Activated naive CD4-positive, alpha-beta T cell treated with anti-CD3 and anti-CD28 coated beads, Interleukin-2, amount 50 U/mL, for 72 hours (primary cell): Measurements from ENCODE around the gene ACVR1B. TPM values are rescaled to one million over a fixed set of nuclear protein-coding genes. Genes with fewer than 3 reads are reported as not detected.
A peak's percentile ranks its signal among the peaks of the same experiment; 100 is the strongest.

Experiments used
- ATAC-seq, 2 donors: fragments of 150-1000 bp; cut with Tn5 transposase; 2 replicates each; pipeline ENCODE4 v1.10.0; 2021; ENCODE audit warnings: mild to moderate bottlenecking in 2 of 2, moderate library complexity in 2 of 2
- DNase-seq, 2 donors: peaks; one replicate each; pipeline ENCODE4 v3.0.0; 2021 to 2022; ENCODE audit warnings: low spot score in 2 of 2
- H3K27ac Mint-ChIP-seq, 2 donors: one replicate each; pipeline ENCODE4 v1.8.0; 2022; ENCODE audit warnings: mild to moderate bottlenecking in 2 of 2, mixed read lengths in 2 of 2
- H3K36me3 Mint-ChIP-seq, 2 donors: one replicate each; pipeline ENCODE4 v1.8.0; 2022; ENCODE audit warnings: mixed read lengths in 2 of 2
- H3K9me3 Mint-ChIP-seq, 2 donors: one replicate each; pipeline ENCODE4 v1.8.0; 2022; ENCODE audit warnings: mixed read lengths in 2 of 2
- total RNA-seq, 2 donors: library from RNA; stranded (reverse); gene quantifications; one replicate each; pipeline ENCODE4 v1.2.3, GENCODE V29; 2022

The ACVR1B gene
- total RNA-seq, 2 donors from 2014 or later: 5.2 to 9.0 TPM

DNA sequence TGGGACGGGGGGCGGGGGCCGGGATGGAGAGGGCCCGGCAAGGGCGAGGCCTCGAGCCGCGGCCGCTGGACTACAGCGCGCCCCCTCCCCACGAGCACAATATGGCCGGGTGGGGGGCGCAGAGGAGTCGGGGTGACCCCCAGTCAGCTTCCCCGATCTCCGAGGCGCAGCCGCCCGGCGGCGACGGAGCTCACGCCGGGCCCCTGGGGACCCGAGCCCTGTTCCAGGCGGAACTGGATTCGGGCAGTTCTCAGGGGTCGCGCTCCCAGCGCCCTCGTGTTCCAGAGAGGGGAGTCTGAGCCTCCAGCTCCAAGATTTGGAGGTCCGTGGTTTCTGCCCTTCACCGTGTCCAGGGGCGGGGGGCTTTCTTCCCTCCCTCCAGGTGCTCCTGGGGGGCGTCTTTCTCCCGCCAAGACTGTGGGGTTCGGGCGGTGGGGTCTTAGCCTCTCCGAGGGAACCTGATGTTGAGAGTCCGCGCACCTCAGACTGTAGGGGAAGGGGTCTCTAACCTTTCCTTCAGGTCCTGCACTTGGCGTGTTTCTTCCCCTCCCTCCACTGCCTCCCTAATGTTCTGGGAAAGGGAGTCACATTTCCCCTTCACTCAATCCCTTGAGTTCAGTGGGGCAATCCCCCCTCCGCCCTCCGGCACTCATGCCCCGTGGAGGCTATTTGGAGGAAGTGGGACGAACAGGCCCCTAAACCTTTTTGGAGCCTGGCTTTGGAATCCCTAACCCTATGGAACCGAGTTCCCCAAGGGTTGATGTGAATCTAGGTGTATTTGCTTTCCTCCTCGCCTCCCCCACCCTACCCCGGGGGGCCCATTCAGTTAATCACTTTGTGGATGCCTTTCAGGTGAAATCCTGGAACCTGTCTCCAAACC lies 584 bp downstream of the ACVR1B start:
- Mint-ChIP-seq H3K27ac (peak overlapping the region; percentile 48 to 76), H3K36me3 (no peaks in the 10 kb centered on the region), H3K9me3 (no peaks in the 10 kb centered on the region)
- ATAC-seq (peak; percentile 4 to 6), DNase-seq (peak in 1 of 2 donors; percentile 14)

DNA sequence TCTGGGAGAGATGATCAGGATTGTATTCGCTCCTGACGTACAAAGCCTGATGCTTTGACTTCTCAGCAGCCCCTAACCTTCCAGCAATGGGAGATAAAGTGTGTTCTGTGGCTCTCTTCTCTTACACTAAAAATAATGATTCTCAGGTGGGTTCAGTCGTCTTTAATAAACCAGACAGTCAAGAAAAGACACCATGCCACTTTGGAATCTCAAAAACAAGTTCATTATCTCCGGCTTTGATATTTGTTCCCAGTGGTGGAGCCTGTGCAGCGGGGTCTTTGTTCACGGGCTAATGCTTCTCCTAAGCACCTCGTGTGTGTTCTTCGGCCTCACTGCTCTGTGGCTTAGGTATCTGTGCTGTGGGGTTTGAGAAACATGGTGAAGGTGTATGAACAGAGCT lies 1.6 kb downstream of the ACVR1B start:
- Mint-ChIP-seq H3K27ac (no peak overlapping the region), H3K36me3 (no peaks in the 10 kb centered on the region), H3K9me3 (no peaks in the 10 kb centered on the region)
- ATAC-seq (no peak), DNase-seq (no peak)

DNA sequence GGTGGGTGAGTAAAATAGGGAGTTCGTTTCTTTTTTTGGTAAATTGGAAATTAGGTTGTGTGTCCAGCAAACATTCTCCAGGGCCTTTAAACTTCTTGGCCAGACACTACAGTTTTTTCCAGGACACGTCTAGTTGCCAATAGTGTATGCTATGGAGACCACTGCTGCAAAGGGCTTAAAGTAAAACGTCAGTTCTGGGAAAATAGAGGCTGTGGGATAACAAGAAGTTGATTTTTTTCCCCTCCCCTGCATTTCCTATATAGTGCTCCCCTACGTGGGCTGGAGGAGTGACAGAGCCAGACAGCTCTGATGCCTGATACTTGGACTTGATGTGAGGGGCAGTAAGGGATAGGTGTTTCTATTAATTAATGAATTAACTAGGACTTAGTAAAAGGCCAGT lies 2.4 kb downstream of the ACVR1B start:
- no peaks in the 10 kb centered on the region for H3K36me3 Mint-ChIP-seq
- ATAC-seq (no peak), DNase-seq (no peak)
- H3K9me3 Mint-ChIP-seq: no peaks in the 10 kb centered on the region
- no peak overlapping the region for H3K27ac Mint-ChIP-seq

DNA sequence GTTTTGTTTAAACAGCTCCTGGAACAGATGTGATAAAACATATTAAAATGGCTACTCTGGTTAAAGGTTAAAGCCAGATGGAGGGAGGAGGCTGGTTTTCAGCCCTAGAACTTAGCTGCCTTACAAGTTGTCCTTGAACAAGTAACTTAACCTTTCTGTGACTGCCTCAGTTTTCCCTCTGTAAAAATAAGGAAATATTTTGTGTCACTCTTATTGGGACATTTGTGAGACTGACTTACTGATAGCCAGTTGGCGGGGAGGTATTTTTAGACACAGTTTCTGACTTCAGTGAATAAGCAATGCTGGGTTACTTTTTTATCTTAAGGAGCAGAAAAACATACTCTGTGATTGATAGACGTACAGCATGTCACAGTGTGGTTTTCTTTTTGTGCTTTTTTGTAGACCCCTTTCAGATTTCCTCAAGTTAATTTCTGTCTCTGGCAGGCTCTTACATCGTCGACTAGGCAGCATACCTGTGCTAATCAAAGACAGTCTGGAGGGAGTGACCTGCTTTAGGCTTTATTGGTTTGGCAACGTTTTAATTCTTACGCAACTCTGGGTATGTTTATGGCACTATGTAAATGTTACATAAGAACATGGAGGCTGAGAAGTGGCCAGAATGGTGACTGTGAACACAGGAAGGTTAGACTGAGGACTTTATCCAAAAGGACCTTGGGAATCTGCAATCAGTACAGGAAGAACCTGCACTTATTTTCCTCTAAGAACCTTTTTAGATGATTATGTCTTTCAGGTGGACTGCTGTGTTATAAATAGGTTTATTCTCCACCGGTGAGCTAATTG lies 3.3 kb downstream of the ACVR1B start:
- no peak for ATAC-seq
- Mint-ChIP-seq H3K9me3 (no peaks in the 10 kb centered on the region), H3K27ac (no peak overlapping the region), H3K36me3 (peaks cover 0 to 5% of the 10 kb centered on the region in 2 donors)
- DNase-seq: no peak

DNA sequence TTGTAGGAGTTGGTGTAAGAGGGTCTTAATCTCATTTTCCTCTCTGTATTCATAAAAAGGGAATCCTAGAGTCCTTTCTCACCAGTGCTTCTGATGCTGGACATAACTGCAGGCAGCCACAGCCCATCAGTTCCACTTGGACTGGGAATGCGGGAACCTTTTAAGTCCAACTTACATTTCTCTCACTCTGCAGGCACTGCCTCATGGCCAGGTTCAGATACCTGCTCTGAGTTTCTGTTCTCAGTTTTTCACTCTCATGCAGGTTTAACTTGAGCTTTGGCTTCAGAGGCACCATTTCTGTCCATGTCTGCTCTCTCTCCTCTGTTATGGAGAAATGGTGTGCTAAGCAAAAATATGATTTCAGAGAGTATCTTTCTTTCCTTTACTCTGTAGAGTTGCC lies 4.2 kb downstream of the ACVR1B start:
- no peak overlapping the region for H3K27ac Mint-ChIP-seq
- ATAC-seq (no peak), DNase-seq (no peak)
- peaks cover 0 to 5% of the 10 kb centered on the region in 2 donors for H3K36me3 Mint-ChIP-seq
- H3K9me3 Mint-ChIP-seq: no peaks in the 10 kb centered on the region

DNA sequence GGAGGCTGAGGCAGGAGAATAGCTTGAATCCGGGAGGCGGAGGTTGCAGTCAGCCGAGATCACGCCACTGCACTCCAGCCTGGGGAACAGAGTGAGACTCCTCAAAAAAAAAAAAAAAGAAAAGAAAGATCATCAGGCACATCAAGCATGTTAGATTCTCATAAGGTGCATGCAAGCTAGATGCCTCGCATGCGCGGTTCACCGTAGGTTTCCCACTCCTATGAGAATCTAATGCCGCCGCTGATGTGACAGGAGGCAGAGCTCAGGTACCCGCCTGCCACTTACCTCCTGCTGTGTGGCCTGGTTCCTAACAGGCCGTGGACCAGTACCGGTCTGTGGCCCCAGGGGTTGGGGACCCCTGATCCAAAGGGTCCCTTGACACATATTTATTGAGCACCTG lies 7.0 kb downstream of the ACVR1B start:
- Mint-ChIP-seq H3K27ac (no peak overlapping the region), H3K9me3 (no peaks in the 10 kb centered on the region), H3K36me3 (peaks cover 5 to 11% of the 10 kb centered on the region in 2 donors)
- ATAC-seq: no peak
- no peak for DNase-seq

DNA sequence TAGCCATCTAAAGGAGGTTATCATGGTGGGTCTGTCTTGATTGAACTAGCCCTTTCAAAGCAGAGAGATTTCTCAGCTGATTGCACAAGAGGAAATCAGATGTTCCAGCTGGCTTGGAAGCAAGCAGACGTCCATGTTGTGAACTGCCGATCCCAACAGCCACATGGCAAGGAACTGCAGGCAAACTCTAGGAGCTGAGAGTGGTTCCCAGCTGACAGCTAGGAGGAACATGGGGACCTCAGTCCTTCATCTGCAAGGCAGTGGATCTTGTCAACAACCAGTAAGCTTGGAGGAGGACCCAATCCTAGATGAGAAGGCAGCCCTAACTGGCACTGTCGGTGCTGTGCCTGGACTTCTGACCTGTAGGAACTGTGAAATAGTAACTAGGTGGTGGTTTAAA lies 7.7 kb downstream of the ACVR1B start:
- Mint-ChIP-seq H3K27ac (no peak overlapping the region), H3K36me3 (peaks cover 5 to 11% of the 10 kb centered on the region in 2 donors), H3K9me3 (no peaks in the 10 kb centered on the region)
- ATAC-seq: no peak
- no peak for DNase-seq

DNA sequence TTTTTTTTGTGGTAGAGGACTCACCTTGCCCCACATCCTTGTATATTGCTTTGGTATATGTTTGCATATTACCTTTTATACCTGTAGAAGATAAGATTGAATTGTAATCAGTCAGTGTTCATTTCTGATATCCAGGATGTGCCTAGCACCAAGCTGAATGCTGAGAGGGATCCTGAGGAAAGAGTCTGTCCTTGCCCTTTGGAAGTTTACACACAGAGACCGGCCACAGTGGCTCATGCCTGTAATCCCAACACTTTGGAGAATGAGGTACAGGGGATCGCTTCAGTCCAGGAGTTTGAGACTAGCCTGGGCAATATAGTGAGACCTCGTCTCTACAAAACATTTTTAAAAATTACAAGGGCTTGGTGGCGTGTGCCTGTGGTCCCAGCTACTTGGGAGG lies 8.4 kb downstream of the ACVR1B start:
- Mint-ChIP-seq H3K9me3 (no peaks in the 10 kb centered on the region), H3K36me3 (peaks cover 5 to 11% of the 10 kb centered on the region in 2 donors), H3K27ac (no peak overlapping the region)
- ATAC-seq: no peak
- no peak for DNase-seq

DNA sequence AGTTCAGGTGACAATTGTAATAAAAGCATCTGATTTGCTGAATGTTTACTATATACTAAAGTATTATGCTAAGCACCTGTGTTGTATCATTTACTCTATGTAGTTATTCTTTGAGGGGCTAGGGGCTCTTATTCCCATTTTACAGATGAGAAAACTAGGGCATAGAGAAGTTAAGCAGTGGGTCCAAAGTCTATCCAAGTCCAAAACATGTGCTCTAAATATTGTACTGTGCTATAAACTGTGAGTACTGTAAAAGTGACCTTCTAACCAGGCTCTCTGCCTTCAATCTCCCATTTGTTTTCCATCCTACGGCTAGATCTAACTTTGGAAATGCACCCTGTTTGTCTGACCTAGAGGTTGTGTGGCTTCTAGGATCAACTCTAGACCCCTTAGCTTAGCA lies 9.0 kb downstream of the ACVR1B start:
- no peak for DNase-seq
- Mint-ChIP-seq H3K36me3 (peaks cover 5 to 11% of the 10 kb centered on the region in 2 donors), H3K27ac (no peak overlapping the region), H3K9me3 (no peaks in the 10 kb centered on the region)
- no peak for ATAC-seq

DNA sequence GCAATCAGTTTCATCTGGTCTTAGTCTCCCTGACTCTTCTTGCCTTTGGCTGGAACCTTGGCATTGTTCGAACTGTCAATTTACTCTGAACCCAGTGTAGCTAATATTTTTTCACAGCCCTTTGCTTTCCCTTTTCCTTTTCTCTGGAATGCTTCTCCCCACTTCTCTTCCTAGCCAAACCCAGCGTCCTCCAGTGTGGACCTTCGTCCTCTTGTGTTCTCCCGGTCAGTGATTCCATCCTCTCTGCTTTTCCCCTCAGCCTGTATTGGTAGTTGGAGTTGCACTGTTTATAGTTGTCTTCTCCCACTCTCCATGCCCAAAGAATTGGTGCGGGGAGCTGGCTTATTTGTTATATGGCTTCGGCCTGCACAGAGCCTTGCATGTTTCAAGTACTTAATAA lies 9.4 kb downstream of the ACVR1B start:
- Mint-ChIP-seq H3K9me3 (no peaks in the 10 kb centered on the region), H3K27ac (no peak overlapping the region), H3K36me3 (peaks cover 5 to 11% of the 10 kb centered on the region in 2 donors)
- DNase-seq: no peak
- no peak for ATAC-seq

DNA sequence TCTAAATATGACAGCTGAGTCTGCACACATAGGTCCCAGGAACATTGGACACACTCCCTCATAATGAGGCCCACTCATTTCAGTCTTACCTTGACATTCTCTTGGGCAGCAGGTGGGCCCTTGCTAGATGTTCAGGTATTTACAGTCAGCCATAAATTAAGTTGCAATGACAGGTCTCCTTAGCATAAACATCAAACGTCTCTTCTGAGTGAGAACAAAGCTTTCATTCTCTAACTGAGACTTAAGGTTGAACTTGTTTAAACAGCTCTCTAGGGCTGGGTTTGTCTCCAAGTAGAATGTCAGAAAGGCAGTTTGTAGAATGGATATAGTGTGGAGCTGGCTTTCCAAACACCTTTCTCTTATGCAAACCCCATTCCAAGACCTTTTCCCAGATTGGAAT lies 10.3 kb downstream of the ACVR1B start:
- no peaks in the 10 kb centered on the region for H3K9me3 Mint-ChIP-seq
- no peak for DNase-seq
- H3K27ac Mint-ChIP-seq: peak overlapping the region in 1 of 2 donors; percentile 1
- H3K36me3 Mint-ChIP-seq: peaks cover 5 to 11% of the 10 kb centered on the region in 2 donors
- peak in 1 of 2 donors; percentile 46 for ATAC-seq

DNA sequence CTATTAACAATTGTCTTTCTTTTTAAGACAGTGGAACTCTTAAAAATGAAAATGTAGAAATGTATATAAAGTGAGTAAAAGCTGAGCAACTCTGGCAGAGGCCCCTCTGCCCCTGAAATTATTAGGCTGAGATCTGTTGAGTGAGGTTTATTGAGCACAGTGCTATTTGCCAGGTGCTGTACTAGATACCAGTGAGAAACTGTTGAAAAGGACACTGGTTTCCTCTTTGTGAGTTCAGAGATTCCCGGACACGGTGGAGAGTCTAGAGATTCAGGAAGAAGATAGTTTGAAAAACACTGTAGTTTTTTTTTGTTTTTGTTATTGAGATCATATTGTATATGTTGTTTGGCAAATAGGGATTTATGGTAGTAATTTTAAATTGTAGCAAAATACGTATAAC lies 11.2 kb downstream of the ACVR1B start:
- Mint-ChIP-seq H3K36me3 (peaks cover 5 to 11% of the 10 kb centered on the region in 2 donors), H3K27ac (no peak overlapping the region), H3K9me3 (no peaks in the 10 kb centered on the region)
- DNase-seq: no peak
- no peak for ATAC-seq

DNA sequence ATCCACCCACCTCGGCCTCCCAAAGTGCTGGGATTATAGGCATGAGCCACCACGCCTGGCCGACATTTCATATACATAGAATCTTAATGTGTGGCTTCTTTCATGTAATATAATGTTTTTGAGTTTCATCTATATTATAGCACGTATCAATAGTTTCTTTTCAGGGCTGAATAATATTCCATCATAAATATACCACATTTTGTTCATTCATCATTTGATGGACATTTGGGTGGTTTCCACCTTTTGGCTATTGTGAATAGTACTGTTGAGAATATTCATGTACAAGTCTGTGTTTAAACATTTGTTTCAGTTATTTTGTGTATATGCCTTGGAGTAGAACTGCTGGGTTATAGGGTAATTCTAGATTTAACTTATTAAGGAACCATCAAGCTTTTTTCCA lies 12.0 kb downstream of the ACVR1B start:
- ATAC-seq: no peak
- Mint-ChIP-seq H3K27ac (no peak overlapping the region), H3K36me3 (peaks cover 5 to 11% of the 10 kb centered on the region in 2 donors), H3K9me3 (no peaks in the 10 kb centered on the region)
- no peak for DNase-seq

DNA sequence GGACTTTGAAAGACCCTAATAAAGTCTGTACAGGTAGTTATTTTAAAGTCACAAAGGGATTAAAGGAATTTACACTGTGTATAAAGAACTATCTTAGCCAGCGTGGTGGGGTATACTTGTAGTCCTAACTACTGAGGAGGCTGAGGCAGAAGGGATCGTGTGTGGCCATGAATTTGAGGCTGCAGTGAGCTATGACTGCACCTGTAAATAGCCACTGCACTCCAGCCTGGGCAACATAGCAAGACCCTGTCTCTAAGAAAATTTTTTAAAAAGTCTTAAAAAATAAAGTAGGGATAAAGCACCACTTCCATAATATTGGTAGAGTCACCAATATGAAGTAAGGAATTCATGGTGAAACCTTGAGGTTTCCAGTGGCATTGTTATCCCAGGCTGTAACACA lies 18.1 kb downstream of the ACVR1B start:
- H3K36me3 Mint-ChIP-seq: no peaks in the 10 kb centered on the region
- H3K27ac Mint-ChIP-seq: no peak overlapping the region
- no peaks in the 10 kb centered on the region for H3K9me3 Mint-ChIP-seq
- ATAC-seq (no peak), DNase-seq (no peak)

DNA sequence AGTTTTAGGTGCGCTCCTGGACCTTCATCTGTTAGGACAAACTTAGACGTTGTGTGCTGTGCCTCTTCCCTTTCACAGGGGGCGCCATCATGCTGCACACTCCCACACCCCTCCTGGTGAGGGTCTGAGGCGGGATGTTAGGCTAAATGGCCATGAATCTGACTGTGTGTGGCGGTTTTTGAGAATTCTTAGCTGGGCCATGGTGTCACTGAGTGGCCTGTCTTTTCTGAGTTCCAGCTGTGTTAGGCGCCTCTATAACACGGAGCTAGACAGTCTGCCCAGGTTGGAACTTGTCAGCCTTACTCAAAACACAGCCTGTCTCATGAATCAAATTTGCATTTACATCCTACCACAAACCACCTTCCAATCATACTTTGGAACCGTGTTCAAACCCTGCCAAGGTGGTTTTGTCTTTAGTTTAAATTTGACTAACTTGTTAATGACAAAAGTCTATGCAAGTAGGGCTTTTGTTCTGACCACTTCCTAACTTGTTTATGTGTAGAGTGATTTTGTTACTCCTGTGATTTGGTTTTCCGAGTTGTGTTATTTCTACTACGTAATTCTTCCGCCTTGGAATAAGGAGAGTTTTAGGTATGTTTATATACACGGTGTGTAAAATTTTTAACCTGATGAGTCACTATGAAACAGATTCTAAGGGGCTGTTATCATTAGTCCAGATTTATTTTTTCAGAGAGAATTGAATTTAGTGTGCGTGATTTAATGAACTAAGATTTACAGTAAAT lies 19.6 kb downstream of the ACVR1B start:
- peaks cover 9 to 11% of the 10 kb centered on the region in 2 donors for H3K36me3 Mint-ChIP-seq
- peak; percentile 56 to 65 for DNase-seq
- peak overlapping the region; percentile 70 to 87 for H3K27ac Mint-ChIP-seq
- H3K9me3 Mint-ChIP-seq: no peaks in the 10 kb centered on the region
- ATAC-seq: peak; percentile 84 to 95

DNA sequence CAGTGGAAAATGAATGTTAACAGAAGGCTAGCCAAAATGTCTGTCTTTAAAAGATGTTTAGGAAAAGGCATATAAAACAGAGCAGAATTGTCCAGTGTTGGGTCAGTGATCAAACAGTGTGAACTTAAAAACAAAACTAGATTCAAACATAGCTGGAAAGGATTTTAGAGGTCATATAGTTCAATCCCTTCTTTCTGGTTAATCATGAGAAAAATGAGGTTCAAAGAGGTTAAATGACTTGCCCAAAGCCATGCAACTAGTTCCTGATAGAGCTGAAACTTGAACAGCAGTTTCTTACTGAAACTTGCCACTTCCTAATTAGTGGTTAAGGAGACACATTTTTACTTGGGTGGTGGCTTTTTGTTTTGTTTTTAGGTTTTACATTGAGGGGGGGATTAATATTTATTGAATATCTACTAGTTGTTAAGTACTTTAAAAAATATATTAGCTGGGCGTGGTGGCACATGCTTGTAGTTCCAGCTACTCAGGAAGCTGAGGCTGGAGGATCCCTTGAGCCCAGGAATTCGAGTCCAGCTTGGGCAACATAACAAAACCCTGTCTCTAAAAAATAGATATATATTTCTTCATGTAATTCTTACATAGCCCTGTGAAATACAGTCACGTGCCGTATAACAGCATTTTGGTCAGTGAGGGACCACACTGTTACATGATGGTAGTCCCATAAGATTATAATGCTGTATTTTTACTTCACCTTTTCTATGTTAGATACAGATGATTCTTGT lies 20.4 kb downstream of the ACVR1B start:
- peak overlapping the region; percentile 70 to 87 for H3K27ac Mint-ChIP-seq
- peaks cover 16 to 18% of the 10 kb centered on the region in 2 donors for H3K36me3 Mint-ChIP-seq
- DNase-seq (no peak), ATAC-seq (peak in 1 of 2 donors; percentile 14)
- H3K9me3 Mint-ChIP-seq: no peaks in the 10 kb centered on the region
